ENCODE measurements around the gene PXN.

- TF ChIP-seq POLR2A (IDR thresholded peaks at IDR 0.05): no peak
- no peak for TF ChIP-seq CTCF (IDR thresholded peaks at IDR 0.05)
- TF ChIP-seq POLR2AphosphoS5 (IDR thresholded peaks at IDR 0.05): no peak
- no peak for TF ChIP-seq EP300 (IDR thresholded peaks at IDR 0.05)
Measured at GRCh38 chr12:120287491-120287890, 22.0 kb upstream of the PXN start.

Data from stomach (tissue), 4 donors.